ENCODE data around the gene RUSC1.

Gene RUSC1

GRCh38 chr1:155282488-155283091, 38.1 kb upstream of the RUSC1 start:
- POLR2A ChIA-PET = interaction anchor here (0.6 to 1.8 kb wide), 3 partner anchors 9 to 28 kb away, joined by 3 to 6 read pairs (median 3); partner anchors contain the start of gene CLK2
- no peak for TF ChIP-seq REPIN1 (tag by site-specific recombination; IDR thresholded peaks at IDR 0.05; ENCODE audit: low read depth)
- no peak for TF ChIP-seq ZNF585B (tag by site-specific recombination; IDR thresholded peaks at IDR 0.05)
- peak; percentile 90 for TF ChIP-seq KLF1 (tag by site-specific recombination; IDR thresholded peaks at IDR 0.05)
- CTCF ChIA-PET = no interaction called here
- Histone ChIP-seq H3K9me3 (ENCODE audit: control insufficient read depth, insufficient read depth, low read depth, low read length) (no peaks in the 10 kb centered on the region), H3K36me3 (ENCODE audit: control insufficient read depth in 2 of 2, insufficient read depth in 1 of 2, low read length in 2 of 2) (peaks cover 0 to 14% of the 10 kb centered on the region in 2 experiments; a peak in 1 of 3 replicates), H3K4me3 (ENCODE audit: low read depth, low read length) (no peak overlapping the region), H3K4me1 (ENCODE audit: control insufficient read depth, insufficient read depth, low read length) (no peaks in the 10 kb centered on the region), H3K27ac (ENCODE audit: extremely low read depth, low read depth, low read length) (no peak overlapping the region)

- Histone ChIP-seq H3K4me3 (ENCODE audit: low read depth, low read length) (no peak overlapping the region), H3K36me3 (ENCODE audit: control insufficient read depth in 2 of 2, insufficient read depth in 1 of 2, low read length in 2 of 2) (peaks cover 0 to 19% of the 10 kb centered on the region in 2 experiments; a peak in 1 of 3 replicates), H3K9me3 (ENCODE audit: control insufficient read depth, insufficient read depth, low read depth, low read length) (no peaks in the 10 kb centered on the region), H3K4me1 (ENCODE audit: control insufficient read depth, insufficient read depth, low read length) (no peaks in the 10 kb centered on the region), H3K27ac (ENCODE audit: extremely low read depth, low read depth, low read length) (no peak overlapping the region)
- POLR2A ChIA-PET = no interaction called here
- TF ChIP-seq ZNF423 (tag by site-specific recombination; IDR thresholded peaks at IDR 0.05) (no peak), SCRT2 (tag by site-specific recombination; IDR thresholded peaks at IDR 0.05) (peak; percentile 69)
- CTCF ChIA-PET = no interaction called here
Measured at GRCh38 chr1:155284476-155284875, 36.2 kb upstream of the RUSC1 start.

GRCh38 chr1:155285063-155285462, 35.6 kb upstream of the RUSC1 start:
- H3K9me3 ChIP-seq (ENCODE audit: control insufficient read depth, insufficient read depth, low read depth, low read length) = no peaks in the 10 kb centered on the region
- no peak overlapping the region for H3K27ac ChIP-seq (ENCODE audit: extremely low read depth, low read depth, low read length)
- no peaks in the 10 kb centered on the region for H3K4me1 ChIP-seq (ENCODE audit: control insufficient read depth, insufficient read depth, low read length)
- H3K36me3 ChIP-seq (ENCODE audit: control insufficient read depth in 2 of 2, insufficient read depth in 1 of 2, low read length in 2 of 2) = peaks cover 0 to 19% of the 10 kb centered on the region in 2 experiments; a peak in 1 of 3 replicates
- ChIA-PET POLR2A (no interaction called here), CTCF (no interaction called here)
- no peak overlapping the region for H3K4me3 ChIP-seq (ENCODE audit: low read depth, low read length)
- TF ChIP-seq ZNF692 (tag by site-specific recombination; IDR thresholded peaks at IDR 0.05) (no peak), ZNF155 (tag by site-specific recombination; IDR thresholded peaks at IDR 0.05) (no peak), PRDM10 (tag by site-specific recombination; IDR thresholded peaks at IDR 0.05) (no peak), ZNF302 (tag by site-specific recombination; IDR thresholded peaks at IDR 0.05; ENCODE audit: low read depth) (no peak), ZNF518A (tag by site-specific recombination; conservative IDR thresholded peaks at IDR 0.05; ENCODE audit: low read depth) (no peak), ZBTB7A (tag by site-specific recombination; IDR thresholded peaks at IDR 0.05; ENCODE audit: low read depth) (no peak), ZNF174 (tag by site-specific recombination; IDR thresholded peaks at IDR 0.05) (no peak)
